IMR-90 (cell line): ENCODE measurements around the gene ACTR2. TPM values are rescaled to one million over a fixed set of nuclear protein-coding genes. Genes with fewer than 3 reads are reported as not detected.

Source experiments
- ATAC-seq: fragments of 200-7000 bp; cut with Tn5 transposase; 2 replicates; pipeline ENCODE4 v1.9.1; 2020; ENCODE audit warnings: low read depth, mild to moderate bottlenecking, moderate library complexity
- BruUV-seq: library from RNA; stranded (reverse); fragments of 400-500 nt; replicated peaks from 2 replicates; lab custom pipeline; 2021; lab: Mats Ljungman, UMichigan
- CTCF ChIA-PET: fragments of 300-600 bp; formaldehyde crosslinking; extraction: SDS; loops from one replicate; lab custom pipeline; 2021; ENCODE audit warnings: antibody characterized with exemption; lab: Yijun Ruan, JAX
- POLR2A ChIA-PET: fragments of 300-600 bp; sonication (Branson Sonifier 250); formaldehyde crosslinking; loops from one replicate; lab custom pipeline; 2022; ENCODE audit warnings: antibody characterized with exemption; ENCODE audit not compliant: unreplicated experiment; lab: Charles Lee
- DNase-seq: peaks from one replicate; pipeline ENCODE4 v3.0.0; 2013
- H2AFZ ChIP-seq: replicated peaks from 2 replicates; pipeline ENCODE3; 2013; ENCODE audit warnings: low read length, mild to moderate bottlenecking; ENCODE audit not compliant: poor library complexity
- H2AK5ac ChIP-seq: 2 replicates; pipeline ENCODE4 v1.6.1; 2013; ENCODE audit warnings: low read depth, low read length, inconsistent platforms
- H2AK9ac ChIP-seq: replicated peaks from 2 replicates; pipeline ENCODE3; 2013; ENCODE audit warnings: mild to moderate bottlenecking, low read depth, low read length, moderate library complexity; ENCODE audit not compliant: poor library complexity
- H2BK120ac ChIP-seq: 2 replicates; pipeline ENCODE4 v1.6.1; 2013; ENCODE audit warnings: low read depth, low read length, inconsistent platforms
- H2BK15ac ChIP-seq: 3 replicates; pipeline ENCODE4 v1.6.1; 2013; ENCODE audit warnings: low read depth, low read length, inconsistent platforms
- H2BK20ac ChIP-seq: 2 replicates; pipeline ENCODE4 v1.6.1; 2013; ENCODE audit warnings: low read depth, mild to moderate bottlenecking, inconsistent platforms, low read length, moderate library complexity
- H2BK5ac ChIP-seq: 2 replicates; pipeline ENCODE4 v1.6.1; 2013; ENCODE audit warnings: mild to moderate bottlenecking, low read depth, low read length, inconsistent platforms; ENCODE audit not compliant: poor library complexity, severe bottlenecking
- H3K14ac ChIP-seq: replicated peaks from 2 replicates; pipeline ENCODE4 v1.6.1; 2013; ENCODE audit warnings: low read depth, low read length, inconsistent platforms
- H3K18ac ChIP-seq: 2 replicates; pipeline ENCODE4 v1.6.1; 2013; ENCODE audit warnings: low read depth, low read length, control low read depth
- H3K23ac ChIP-seq: 2 replicates; pipeline ENCODE4 v1.6.1; 2013; ENCODE audit warnings: low read depth, low read length, inconsistent platforms
- H3K27ac ChIP-seq: 2 replicates; pipeline ENCODE4 v1.5.1; 2013; ENCODE audit warnings: mild to moderate bottlenecking, control low read depth, low read length; ENCODE audit not compliant: insufficient read depth
- H3K27me3 ChIP-seq: 2 replicates; pipeline ENCODE4 v1.6.1; 2013; ENCODE audit warnings: low read length; ENCODE audit not compliant: control insufficient read depth, insufficient read depth
- H3K36me3 ChIP-seq: 2 replicates; pipeline ENCODE4 v1.6.1; 2013; ENCODE audit warnings: low read length, mixed read lengths; ENCODE audit not compliant: control insufficient read depth, insufficient read depth
- H3K4ac ChIP-seq: 2 replicates; pipeline ENCODE4 v1.6.1; 2013; ENCODE audit warnings: low read depth, low read length, inconsistent platforms
- H3K4me1 ChIP-seq: 2 replicates; pipeline ENCODE4 v1.6.1; 2013; ENCODE audit warnings: low read length, mixed read lengths; ENCODE audit not compliant: control insufficient read depth, insufficient read depth
- H3K4me2 ChIP-seq: 2 replicates; pipeline ENCODE4 v1.6.1; 2013; ENCODE audit warnings: low read depth, mild to moderate bottlenecking, control low read depth, low read length, moderate library complexity
- H3K4me3 ChIP-seq: 2 replicates; pipeline ENCODE4 v1.5.1; 2013; ENCODE audit warnings: low read depth, mild to moderate bottlenecking, control low read depth, low read length, moderate library complexity; ENCODE audit not compliant: insufficient read depth
- H3K56ac ChIP-seq: 2 replicates; pipeline ENCODE4 v1.6.1; 2013; ENCODE audit warnings: low read length, inconsistent platforms; ENCODE audit not compliant: insufficient read depth; ENCODE audit errors: extremely low read depth
- H3K79me1 ChIP-seq, 2 experiments: 2 replicates each; pipeline ENCODE4 v1.6.1; 2013; ENCODE audit warnings: low read length in 2 of 2, inconsistent platforms in 1 of 2, low read depth in 1 of 2
- H3K9ac ChIP-seq: 2 replicates; pipeline ENCODE4 v1.6.1; 2013; ENCODE audit warnings: low read depth, low read length, control low read depth
- H3K9me1 ChIP-seq: 2 replicates; pipeline ENCODE4 v1.6.1; 2013; ENCODE audit warnings: low read length, inconsistent platforms; ENCODE audit not compliant: insufficient read depth
- H3K9me3 ChIP-seq: 2 replicates; pipeline ENCODE4 v1.6.1; 2013; ENCODE audit warnings: low read length; ENCODE audit not compliant: control insufficient read depth, insufficient read depth
- H4K20me1 ChIP-seq: 2 replicates; pipeline ENCODE4 v1.6.1; 2013; ENCODE audit warnings: low read length, inconsistent platforms; ENCODE audit not compliant: insufficient read depth
- H4K5ac ChIP-seq: 2 replicates; pipeline ENCODE4 v1.6.1; 2013; ENCODE audit warnings: mild to moderate bottlenecking, low read depth, low read length, control low read depth
- H4K8ac ChIP-seq, 2 experiments: 2 replicates each; pipeline ENCODE4 v1.6.1; 2013; ENCODE audit warnings: low read depth in 2 of 2, low read length in 2 of 2, control low read depth in 1 of 2, inconsistent platforms in 1 of 2
- H4K91ac ChIP-seq: 2 replicates; pipeline ENCODE4 v1.6.1; 2013; ENCODE audit warnings: low read depth, low read length, inconsistent platforms; ENCODE audit not compliant: insufficient read depth
- BHLHE40 ChIP-seq: fragments of 150-350 bp; IDR thresholded peaks from 2 replicates; pipeline ENCODE4 v1.6.1; 2016; ENCODE audit warnings: mild to moderate bottlenecking, low read depth, low read length
- CEBPB ChIP-seq: IDR thresholded peaks from 2 replicates; pipeline ENCODE4 v1.6.1; 2012; ENCODE audit warnings: low read depth, low read length, improper control_type of control experiment
- CHD1 ChIP-seq: IDR thresholded peaks from 2 replicates; pipeline ENCODE4 v1.6.1; 2012; ENCODE audit warnings: low read depth, low read length, improper control_type of control experiment
- CTCF ChIP-seq: conservative IDR thresholded peaks from 2 replicates; pipeline ENCODE4 v1.5.1; 2012; ENCODE audit warnings: mild to moderate bottlenecking, low read depth, low read length, improper control_type of control experiment
- ELK1 ChIP-seq: fragments of 150-350 bp; IDR thresholded peaks from 2 replicates; pipeline ENCODE4 v1.6.1; 2016; ENCODE audit warnings: low read depth, mild to moderate bottlenecking, low read length, moderate library complexity, borderline replicate concordance
- FOS ChIP-seq: fragments of 150-350 bp; IDR thresholded peaks from 2 replicates; pipeline ENCODE4 v1.6.1; 2016; ENCODE audit warnings: low read depth, low read length
- MAFK ChIP-seq: IDR thresholded peaks from 2 replicates; pipeline ENCODE4 v1.6.1; 2012; ENCODE audit warnings: low read depth, low read length, improper control_type of control experiment
- MAZ ChIP-seq: IDR thresholded peaks from 2 replicates; pipeline ENCODE4 v1.6.1; 2012; ENCODE audit warnings: low read depth, mild to moderate bottlenecking, low read length, improper control_type of control experiment, moderate library complexity, borderline replicate concordance
- MXI1 ChIP-seq: IDR thresholded peaks from 2 replicates; pipeline ENCODE4 v1.6.1; 2012; ENCODE audit warnings: low read depth, mild to moderate bottlenecking, low read length, moderate library complexity, borderline replicate concordance
- NFE2L2 ChIP-seq: fragments of 150-350 bp; IDR thresholded peaks from 2 replicates; pipeline ENCODE4 v1.6.1; 2016; ENCODE audit warnings: low read depth, mild to moderate bottlenecking, low read length
- POLR2A ChIP-seq: IDR thresholded peaks from 2 replicates; pipeline ENCODE4 v1.6.1; 2012; ENCODE audit warnings: mild to moderate bottlenecking, low read depth, low read length
- RAD21 ChIP-seq: IDR thresholded peaks from 2 replicates; pipeline ENCODE4 v1.6.1; 2012; ENCODE audit warnings: low read length, improper control_type of control experiment
- RCOR1 ChIP-seq: IDR thresholded peaks from 2 replicates; pipeline ENCODE4 v1.6.1; 2012; ENCODE audit warnings: mild to moderate bottlenecking, low read length, improper control_type of control experiment; ENCODE audit not compliant: insufficient replicate concordance
- RFX5 ChIP-seq: IDR thresholded peaks from 2 replicates; pipeline ENCODE4 v1.8.0; 2012; ENCODE audit warnings: low read depth, mild to moderate bottlenecking, low read length, moderate library complexity
- SMC3 ChIP-seq: fragments of 150-350 bp; IDR thresholded peaks from 2 replicates; pipeline ENCODE4 v1.6.1; 2016; ENCODE audit warnings: low read depth, mild to moderate bottlenecking, antibody characterized with exemption, low read length, moderate library complexity
- USF2 ChIP-seq: fragments of 150-350 bp; IDR thresholded peaks from 2 replicates; pipeline ENCODE4 v1.6.1; 2017; ENCODE audit warnings: mild to moderate bottlenecking, antibody characterized with exemption, low read length, low read depth
- WGBS, 2 experiments: methylation state at CpG; one replicate each; pipeline versions ENCODE4 v1.1.5 to v1.1.7; 2013; ENCODE audit warnings: missing lambda C conversion rate in 2 of 2; ENCODE audit not compliant: insufficient read length in 1 of 2; ENCODE audit errors: extremely low coverage in 2 of 2; 5-methylcytosine and 5-hydroxymethylcytosine counted together
- dilution Hi-C: fragments of 300-500 bp; cut with HindIII; formaldehyde crosslinking; loops from one replicate; pipeline ENCODE4 v1.14.3; 2018; ENCODE audit warnings: low sequenced_read_pairs; ENCODE audit not compliant: unreplicated experiment
- in situ Hi-C: fragments of 300-500 bp; cut with MboI; formaldehyde crosslinking; loops from 3 replicates; pipeline ENCODE4 v1.14.3; 2019; ENCODE audit warnings: low sequenced_read_pairs, inconsistent platforms, mixed read lengths
- intact Hi-C: fragments of 100-400 bp; cut with micrococcal nuclease; formaldehyde crosslinking; loops from 2 replicates; pipeline ENCODE4 v1.10.0; 2022
- polyA plus RNA-seq, 3 experiments: library from polyadenylated mRNA; depleted of rRNA; stranded (reverse); fragments of >200 nt; gene quantifications; 2 replicates each; pipeline ENCODE4 v1.2.3, GENCODE V29; 2012; ENCODE audit warnings: low replicate concordance in 1 of 3
- total RNA-seq: library from RNA; depleted of rRNA; stranded (reverse); fragments of >200 nt; gene quantifications from 2 replicates; pipeline ENCODE4 v1.2.3, GENCODE V29; 2012

The ACTR2 gene
- total and polyA plus RNA-seq, 2 of the 4 experiments (the other 2 are of a cell fraction): 141 to 205 TPM

- TF ChIP-seq SMC3 (no peak), RFX5 (no peak), BHLHE40 (no peak), MAFK (no peak), USF2 (no peak), POLR2A (no peak), CTCF (no peak), MXI1 (no peak), NFE2L2 (no peak), CHD1 (no peak), FOS (no peak), CEBPB (no peak), MAZ (no peak), ELK1 (no peak), RCOR1 (no peak), RAD21 (no peak)
- Histone ChIP-seq H2BK15ac (no peak overlapping the region), H3K4me1 (no peaks in the 10 kb centered on the region; the same call in 1 of the 2 replicates), H4K91ac (no peak overlapping the region), H3K9ac (no peak overlapping the region), H3K4me3 (no peak overlapping the region), H3K18ac (no peak overlapping the region), H4K20me1 (peaks cover 72% of the 10 kb centered on the region), H3K56ac (no peak overlapping the region), H3K4me2 (no peak overlapping the region), H2BK120ac (no peak overlapping the region), H3K79me1 (peaks cover 4 to 41% of the 10 kb centered on the region in 2 experiments; a peak in 2 of 4 replicates), H2BK5ac (no peak overlapping the region), H3K9me3 (no peaks in the 10 kb centered on the region), H3K14ac (no peak overlapping the region), H2AFZ (no peak overlapping the region), H3K4ac (no peak overlapping the region), H3K9me1 (peaks cover 8% of the 10 kb centered on the region), H3K23ac (no peak overlapping the region), H4K8ac (no peak overlapping the region), H3K27ac (no peak overlapping the region), H2BK20ac (no peak overlapping the region), H3K36me3 (peaks cover 17% of the 10 kb centered on the region), H3K27me3 (no peaks in the 10 kb centered on the region), H2AK9ac (no peak overlapping the region), H2AK5ac (no peak overlapping the region), H4K5ac (no peak overlapping the region)
- ChIA-PET CTCF (no interaction called here), POLR2A (interaction anchor here (0.7 kb wide), 1 partner anchor 1357 kb away, joined by 5 read pairs; no protein-coding TSS in a partner anchor)
- 90% methylated on average over 2 of the region's 3 CpGs; no CpG with 5 or more reads in 1 of the 2 experiments for WGBS, 2 experiments
- in situ Hi-C loops: no loop called here
- dilution Hi-C loops: no loop called here
- BruUV-seq: no TSS peak
- ATAC-seq: peak; percentile 53; the same call in 1 of the 2 replicates
- DNase-seq: no peak
- intact Hi-C loops: no loop called here
Observed at GRCh38 chr2:65240657-65241056, 13.0 kb downstream of the ACTR2 start.
